ENCODE data around the gene MAGEH1.
"Not testable (repeated sequence)": the region's sequence is repeated elsewhere in the genome, so short reads cannot be mapped to it uniquely, and the experiment has no call there.

DNA sequence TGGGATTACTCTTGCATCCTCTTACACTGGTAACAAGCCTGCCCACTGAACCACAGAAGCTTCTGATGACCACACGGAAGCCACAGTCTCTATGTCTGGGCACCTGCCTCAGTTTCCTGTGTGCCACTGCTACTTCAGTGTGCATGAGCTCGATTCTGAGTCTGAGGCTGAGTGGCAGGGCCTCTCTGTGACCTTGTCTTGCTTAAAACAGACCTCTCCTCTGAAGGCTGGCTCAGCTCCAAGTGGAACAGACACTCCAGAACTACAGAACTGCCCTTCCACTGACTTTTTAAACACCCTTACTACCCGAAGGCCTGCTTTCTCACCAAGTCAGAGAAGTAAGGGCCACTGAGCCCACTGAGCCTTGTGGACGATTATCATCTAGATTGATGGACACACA, 8.0 kb downstream of the MAGEH1 start:
- TF ChIP-seq, protein P1, sequence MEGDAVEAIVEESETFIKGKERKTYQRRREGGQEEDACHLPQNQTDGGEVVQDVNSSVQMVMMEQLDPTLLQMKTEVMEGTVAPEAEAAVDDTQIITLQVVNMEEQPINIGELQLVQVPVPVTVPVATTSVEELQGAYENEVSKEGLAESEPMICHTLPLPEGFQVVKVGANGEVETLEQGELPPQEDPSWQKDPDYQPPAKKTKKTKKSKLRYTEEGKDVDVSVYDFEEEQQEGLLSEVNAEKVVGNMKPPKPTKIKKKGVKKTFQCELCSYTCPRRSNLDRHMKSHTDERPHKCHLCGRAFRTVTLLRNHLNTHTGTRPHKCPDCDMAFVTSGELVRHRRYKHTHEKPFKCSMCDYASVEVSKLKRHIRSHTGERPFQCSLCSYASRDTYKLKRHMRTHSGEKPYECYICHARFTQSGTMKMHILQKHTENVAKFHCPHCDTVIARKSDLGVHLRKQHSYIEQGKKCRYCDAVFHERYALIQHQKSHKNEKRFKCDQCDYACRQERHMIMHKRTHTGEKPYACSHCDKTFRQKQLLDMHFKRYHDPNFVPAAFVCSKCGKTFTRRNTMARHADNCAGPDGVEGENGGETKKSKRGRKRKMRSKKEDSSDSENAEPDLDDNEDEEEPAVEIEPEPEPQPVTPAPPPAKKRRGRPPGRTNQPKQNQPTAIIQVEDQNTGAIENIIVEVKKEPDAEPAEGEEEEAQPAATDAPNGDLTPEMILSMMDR (conservative IDR thresholded peaks at IDR 0.05): not testable (repeated sequence)
- TF ChIP-seq ZFX (IDR thresholded peaks at IDR 0.05): not testable (repeated sequence)
